GM18520 (cell line): ENCODE measurements around the gene DUSP28.

Experiments
- ATAC-seq: cut with Tn5 transposase; IDR thresholded peaks from one replicate; pipeline ENCODE4 v1.9.1; 2021; ENCODE audit not compliant: unreplicated experiment

Gene DUSP28

GRCh38 chr2:240585101-240585500 is 24.9 kb downstream of the DUSP28 start:
- ATAC-seq: no peak

- no peak for ATAC-seq
Observed at GRCh38 chr2:240585681-240586197, 25.6 kb downstream of the DUSP28 start.

GRCh38 chr2:240586198-240586918 is 26.2 kb downstream of the DUSP28 start, which contains the start of gene CAPN10:
CAPN10 (plus strand) TSS chr2:240586734; CDS start chr2:240586912, 178 bp downstream.
- peak; percentile 52 for ATAC-seq

GRCh38 chr2:240586919-240587800 is 27.0 kb downstream of the DUSP28 start:
- ATAC-seq: peak; percentile 4

GRCh38 chr2:240588006-240588655 is 28.0 kb downstream of the DUSP28 start:
- no peak for ATAC-seq

- no peak for ATAC-seq
Observed at GRCh38 chr2:240588669-240589068, 28.5 kb downstream of the DUSP28 start.

DNA sequence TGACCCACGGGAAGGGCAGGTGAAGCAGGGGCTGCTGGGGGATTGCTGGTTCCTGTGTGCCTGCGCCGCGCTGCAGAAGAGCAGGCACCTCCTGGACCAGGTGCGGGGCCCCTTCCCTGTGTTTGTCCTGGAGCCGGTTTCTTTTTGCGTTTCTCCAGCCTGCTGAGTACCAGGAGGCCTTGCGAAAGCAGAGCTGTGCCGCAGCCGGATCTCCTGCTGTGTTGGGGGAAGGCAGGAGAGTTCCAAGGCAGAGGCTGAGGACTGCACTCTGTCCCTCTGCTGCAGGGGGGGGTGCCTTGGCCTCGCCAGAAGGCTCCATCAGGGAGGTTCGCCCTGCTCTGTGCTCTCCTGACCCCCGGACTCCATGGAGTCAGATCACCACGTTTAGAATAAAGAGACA is 29.2 kb downstream of the DUSP28 start:
- ATAC-seq: no peak

DNA sequence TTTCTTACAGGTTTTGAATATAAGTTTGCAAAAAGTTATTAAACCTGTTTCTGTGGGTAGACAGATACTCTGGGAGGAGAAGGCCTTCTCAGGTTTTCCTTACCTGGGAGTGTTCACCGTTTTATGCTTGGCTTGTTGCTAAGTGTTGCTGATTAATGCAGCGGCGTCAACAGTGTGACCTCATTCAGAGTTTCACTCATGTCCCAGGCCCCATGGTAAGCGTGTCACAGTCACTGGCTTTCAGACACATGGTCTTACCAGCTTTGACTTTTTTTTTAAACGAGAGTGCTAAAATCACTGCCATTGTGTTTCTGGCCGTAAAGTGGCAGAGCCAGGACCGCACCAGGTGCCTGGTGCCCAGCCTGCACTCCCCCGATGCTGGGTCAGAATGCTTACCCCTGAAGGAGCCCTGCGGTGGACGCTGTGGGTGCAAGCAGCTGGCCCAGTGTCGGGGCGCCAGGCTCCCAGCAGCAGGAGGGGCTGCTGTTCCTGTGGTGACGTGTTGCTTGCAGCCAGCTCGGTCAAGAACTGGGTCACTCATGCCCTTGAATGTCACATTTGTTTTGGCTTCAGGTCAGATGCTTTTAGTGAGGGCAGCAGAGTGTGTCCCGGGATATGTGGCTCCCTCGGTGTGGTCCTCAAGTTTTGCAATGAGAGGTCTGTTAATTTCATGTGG is 29.8 kb downstream of the DUSP28 start:
- no peak for ATAC-seq

- no peak for ATAC-seq
Observed at GRCh38 chr2:240590681-240591111, 30.5 kb downstream of the DUSP28 start.

- ATAC-seq: no peak
Observed at GRCh38 chr2:240591226-240591625, 31.1 kb downstream of the DUSP28 start.

DNA sequence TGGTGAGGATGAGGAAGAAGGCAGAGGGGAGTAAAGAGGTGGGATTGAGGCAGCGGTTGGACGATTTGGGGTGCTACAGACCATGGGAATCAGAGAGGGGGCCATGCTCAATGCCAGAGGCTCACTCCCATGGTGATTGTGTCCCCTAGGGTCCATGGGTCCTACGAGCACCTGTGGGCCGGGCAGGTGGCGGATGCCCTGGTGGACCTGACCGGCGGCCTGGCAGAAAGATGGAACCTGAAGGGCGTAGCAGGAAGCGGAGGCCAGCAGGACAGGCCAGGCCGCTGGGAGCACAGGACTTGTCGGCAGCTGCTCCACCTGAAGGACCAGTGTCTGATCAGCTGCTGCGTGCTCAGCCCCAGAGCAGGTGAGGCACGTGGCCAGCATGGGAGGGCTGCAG is 31.6 kb downstream of the DUSP28 start:
- ATAC-seq: no peak

DNA sequence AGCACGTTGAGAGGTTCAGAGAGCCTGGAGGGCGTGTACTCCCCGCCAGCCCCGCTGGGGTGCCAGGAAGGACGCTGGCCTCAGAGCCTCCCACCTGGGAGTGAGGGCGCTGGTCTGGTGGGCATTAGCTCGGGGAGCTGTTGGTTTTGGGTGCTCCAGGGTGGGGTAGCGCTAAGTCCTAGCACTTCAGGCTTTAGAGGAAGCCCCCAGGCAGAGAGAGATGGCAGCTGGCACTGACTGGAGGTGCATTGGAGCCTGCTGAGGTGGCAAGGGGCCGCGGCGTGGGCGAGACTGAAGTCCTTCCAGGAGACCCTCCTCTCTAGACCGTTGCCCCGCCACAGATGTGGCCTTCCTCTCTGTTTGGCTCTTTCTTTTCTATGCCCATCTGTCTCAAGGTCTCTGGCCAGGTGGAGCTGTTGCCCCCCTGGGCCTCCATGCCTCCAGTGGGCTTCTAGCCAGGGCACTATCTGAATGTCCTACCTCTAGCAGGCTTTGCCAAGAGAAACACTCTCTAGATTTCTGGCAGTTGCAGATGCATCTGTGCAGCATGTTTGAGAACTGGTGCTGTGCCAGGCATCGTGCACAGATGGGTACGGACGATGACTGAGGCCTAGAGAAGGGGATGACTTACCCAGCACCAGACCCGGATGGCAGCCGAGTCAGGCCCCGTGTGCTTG is 33.0 kb downstream of the DUSP28 start:
- no peak for ATAC-seq

- ATAC-seq: no peak
Observed at GRCh38 chr2:240593703-240594451, 33.7 kb downstream of the DUSP28 start.

DNA sequence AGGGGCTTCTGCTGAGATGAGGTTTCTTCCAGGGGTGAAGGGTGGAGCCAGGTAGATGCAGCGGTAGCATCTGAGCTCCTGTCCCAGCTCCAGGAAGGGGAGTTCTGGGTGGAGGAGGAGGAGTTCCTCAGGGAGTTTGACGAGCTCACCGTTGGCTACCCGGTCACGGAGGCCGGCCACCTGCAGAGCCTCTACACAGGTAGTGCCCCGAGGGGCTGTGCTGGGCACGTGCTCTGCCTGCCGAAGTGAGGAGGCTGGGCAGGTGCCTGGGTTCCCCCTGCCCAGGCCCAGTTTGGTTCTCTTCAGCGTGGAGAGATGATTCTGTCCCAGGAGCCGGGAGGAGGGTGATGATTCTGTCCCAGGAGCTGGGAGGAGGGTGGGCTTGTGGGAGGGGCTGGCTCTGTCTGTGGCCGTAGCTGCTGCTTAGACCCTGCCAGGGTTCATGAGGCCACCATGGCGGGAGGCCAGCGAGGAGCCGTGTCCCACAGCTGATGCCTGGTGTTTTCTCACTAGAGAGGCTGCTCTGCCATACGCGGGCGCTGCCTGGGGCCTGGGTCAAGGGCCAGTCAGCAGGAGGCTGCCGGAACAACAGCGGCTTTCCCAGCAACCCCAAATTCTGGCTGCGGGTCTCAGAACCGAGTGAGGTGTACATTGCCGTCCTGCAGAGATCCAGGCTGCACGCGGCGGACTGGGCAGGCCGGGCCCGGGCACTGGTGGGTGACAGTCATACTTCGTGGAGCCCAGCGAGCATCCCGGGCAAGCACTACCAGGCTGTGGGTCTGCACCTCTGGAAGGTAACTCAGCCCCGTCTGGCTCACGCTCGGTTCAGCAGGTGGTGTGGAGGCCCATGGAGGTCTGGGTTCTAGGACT is 34.6 kb downstream of the DUSP28 start:
- ATAC-seq: no peak

DNA sequence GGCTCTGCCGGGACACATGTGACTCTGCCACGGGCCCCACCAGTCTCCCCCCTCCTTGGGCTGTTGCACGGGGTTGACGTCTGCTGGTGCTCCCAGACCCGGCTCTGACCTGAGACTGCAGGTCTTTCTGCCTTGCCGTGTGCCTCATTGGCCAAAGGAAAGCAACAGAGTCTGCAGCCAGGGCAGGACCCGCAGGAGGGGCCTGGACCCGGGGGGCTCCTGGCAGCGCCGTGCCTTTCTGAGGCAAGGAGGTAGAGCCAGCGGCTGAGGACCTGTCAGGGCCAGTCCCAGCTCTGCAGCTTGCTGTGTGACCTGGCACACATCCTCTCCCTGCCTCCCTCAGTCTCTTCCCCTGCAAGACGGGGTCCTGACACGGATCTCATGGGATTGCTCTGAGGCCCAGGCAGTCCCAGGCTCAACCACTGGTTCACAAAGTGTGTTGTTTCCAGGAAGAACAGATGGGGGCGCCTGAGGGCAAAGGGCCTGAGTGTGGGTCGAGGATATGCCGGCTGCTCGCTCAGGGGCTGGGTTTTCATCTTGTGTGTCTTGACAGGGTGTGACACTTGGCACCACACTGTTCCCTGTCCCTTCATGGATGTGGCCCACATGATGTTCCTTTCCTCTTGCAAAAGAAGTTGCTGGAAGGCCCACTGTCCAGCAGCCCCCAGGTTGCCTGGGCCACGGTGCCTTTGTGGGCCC is 35.4 kb downstream of the DUSP28 start:
- no peak for ATAC-seq

DNA sequence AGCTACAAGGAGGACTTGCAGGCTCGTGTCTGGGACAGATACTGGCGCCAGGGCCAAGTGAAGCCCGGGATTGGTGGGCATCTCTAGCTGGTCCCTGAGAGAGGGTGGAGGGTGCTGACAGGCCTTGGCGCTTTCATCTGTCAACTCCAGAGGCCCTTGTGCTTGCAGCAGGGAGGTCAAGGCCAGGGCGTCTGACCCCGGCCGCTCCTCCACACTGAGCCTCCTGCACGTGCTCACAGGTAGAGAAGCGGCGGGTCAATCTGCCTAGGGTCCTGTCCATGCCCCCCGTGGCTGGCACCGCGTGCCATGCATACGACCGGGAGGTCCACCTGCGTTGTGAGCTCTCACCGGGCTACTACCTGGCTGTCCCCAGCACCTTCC is 35.9 kb downstream of the DUSP28 start:
- no peak for ATAC-seq

- ATAC-seq: no peak
Observed at GRCh38 chr2:240596491-240596931, 36.4 kb downstream of the DUSP28 start.

- no peak for ATAC-seq
Observed at GRCh38 chr2:240597054-240597418, 36.9 kb downstream of the DUSP28 start.
